ENCODE results near the gene OR4F6. TPM values are rescaled to one million over a fixed set of nuclear protein-coding genes. Genes with fewer than 3 reads are reported as not detected.
"Not testable (repeated sequence)": the region's sequence is repeated elsewhere in the genome, so short reads cannot be mapped to it uniquely, and the experiment has no call there.

Gene OR4F6, protein sequence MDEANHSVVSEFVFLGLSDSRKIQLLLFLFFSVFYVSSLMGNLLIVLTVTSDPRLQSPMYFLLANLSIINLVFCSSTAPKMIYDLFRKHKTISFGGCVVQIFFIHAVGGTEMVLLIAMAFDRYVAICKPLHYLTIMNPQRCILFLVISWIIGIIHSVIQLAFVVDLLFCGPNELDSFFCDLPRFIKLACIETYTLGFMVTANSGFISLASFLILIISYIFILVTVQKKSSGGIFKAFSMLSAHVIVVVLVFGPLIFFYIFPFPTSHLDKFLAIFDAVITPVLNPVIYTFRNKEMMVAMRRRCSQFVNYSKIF
- polyA plus RNA-seq (ENCODE audit: low read depth in 6 of 6), result not detected

DNA sequence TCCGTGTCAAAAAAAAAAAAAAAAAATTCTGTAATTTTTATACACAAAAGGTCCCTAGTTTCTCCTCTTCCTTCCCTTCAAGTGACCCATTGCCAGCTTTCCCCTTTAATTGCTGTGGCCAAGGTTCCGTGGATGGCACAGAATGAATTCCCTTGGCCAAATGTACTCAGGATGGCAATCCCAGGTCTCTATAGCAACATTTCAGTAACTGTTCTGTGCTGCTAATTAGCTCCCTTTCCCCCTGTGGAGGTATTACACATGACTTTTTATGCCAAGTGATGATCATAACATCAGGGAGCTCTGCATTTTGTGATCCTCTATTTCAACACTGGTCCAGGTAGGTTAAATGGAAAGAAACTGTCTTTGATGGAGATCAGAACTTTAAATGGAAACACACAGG is at the start of gene OR4F6:
TSS of gene OR4F6 (plus strand) at position 301 of the 400 bp plus-strand sequence. CDS start 2,211 bp downstream, outside the sequence.
- H3K4me1 Mint-ChIP-seq, result no peaks in the 10 kb centered on the region
- DNase-seq (no peak), ATAC-seq (ENCODE audit: low read depth in 2 of 2) (no peak)
- H3K27me3 Mint-ChIP-seq, result peaks cover 11 to 23% (median 17%) of the 10 kb centered on the region in 3 donors
- H3K4me3 Mint-ChIP-seq, result no peak within 1 kb of the TSS
- H3K36me3 Mint-ChIP-seq, result no peaks in the 10 kb centered on the region
- no peak within 1 kb of the TSS for H3K27ac Mint-ChIP-seq
- peaks cover 0 to 4% (median 0%) of the 10 kb centered on the region in 7 donors for H3K9me3 Mint-ChIP-seq

DNA sequence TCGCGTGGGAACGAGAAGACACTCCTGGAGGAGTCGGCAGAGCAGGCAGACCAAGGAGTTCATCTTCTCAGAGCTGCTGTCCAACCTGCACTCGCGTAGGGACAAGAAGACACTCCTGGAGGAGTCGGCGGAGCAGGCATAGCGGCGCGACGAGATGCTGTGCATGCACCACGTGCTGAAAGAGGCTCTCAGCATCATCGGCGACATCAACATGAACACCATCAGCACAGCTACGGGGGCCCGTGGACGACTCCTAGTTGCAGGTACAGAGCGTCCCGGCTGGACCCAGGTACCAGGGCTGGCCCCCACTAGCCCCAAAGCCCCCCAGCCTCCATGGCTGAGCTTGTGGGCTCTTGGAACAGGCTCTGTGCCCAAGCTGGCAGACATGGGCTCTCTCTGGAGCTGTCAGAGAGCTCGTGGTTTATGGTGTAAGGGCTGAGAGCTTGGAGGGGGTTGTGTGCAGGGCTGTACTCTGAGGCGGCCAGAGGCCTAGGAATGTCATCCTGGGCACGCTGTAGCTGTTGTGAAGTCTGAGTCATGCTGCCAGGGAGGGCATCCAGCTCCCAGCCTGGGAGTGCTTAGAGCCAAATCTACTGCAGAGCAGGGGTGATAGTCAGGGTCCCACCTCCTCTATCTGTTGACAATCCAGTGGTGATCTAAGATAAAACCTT is 38.5 kb upstream of the OR4F6 start:
- not testable (repeated sequence) for H3K27me3 Mint-ChIP-seq; ATAC-seq (ENCODE audit: low read depth in 2 of 2); H3K9me3 Mint-ChIP-seq; H3K4me3 Mint-ChIP-seq; H3K36me3 Mint-ChIP-seq; DNase-seq; H3K4me1 Mint-ChIP-seq
- H3K27ac Mint-ChIP-seq, result peak overlapping the region in 1 of 6 donors; percentile 21

DNA sequence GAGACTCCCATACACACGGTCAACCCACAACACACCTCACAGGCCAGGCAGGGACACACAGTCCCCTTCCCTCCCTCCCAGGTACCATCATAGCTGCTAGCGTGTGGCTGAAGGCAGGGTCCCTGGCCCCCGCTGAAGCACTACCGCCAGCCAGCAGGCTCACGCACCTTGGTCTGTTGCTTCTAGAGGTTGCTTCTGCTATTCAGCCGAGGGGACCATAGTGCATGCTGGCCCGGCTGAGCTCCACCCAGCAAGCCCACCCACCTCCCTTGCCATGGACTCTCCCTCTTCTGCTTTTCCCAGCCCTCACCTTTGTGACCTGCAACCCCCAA is 38.0 kb upstream of the OR4F6 start:
- ATAC-seq (ENCODE audit: low read depth in 2 of 2); DNase-seq; H3K4me1 Mint-ChIP-seq; H3K9me3 Mint-ChIP-seq; H3K36me3 Mint-ChIP-seq; H3K4me3 Mint-ChIP-seq; H3K27me3 Mint-ChIP-seq: not testable (repeated sequence)
- peak overlapping the region in 1 of 6 donors; percentile 21 for H3K27ac Mint-ChIP-seq

DNA sequence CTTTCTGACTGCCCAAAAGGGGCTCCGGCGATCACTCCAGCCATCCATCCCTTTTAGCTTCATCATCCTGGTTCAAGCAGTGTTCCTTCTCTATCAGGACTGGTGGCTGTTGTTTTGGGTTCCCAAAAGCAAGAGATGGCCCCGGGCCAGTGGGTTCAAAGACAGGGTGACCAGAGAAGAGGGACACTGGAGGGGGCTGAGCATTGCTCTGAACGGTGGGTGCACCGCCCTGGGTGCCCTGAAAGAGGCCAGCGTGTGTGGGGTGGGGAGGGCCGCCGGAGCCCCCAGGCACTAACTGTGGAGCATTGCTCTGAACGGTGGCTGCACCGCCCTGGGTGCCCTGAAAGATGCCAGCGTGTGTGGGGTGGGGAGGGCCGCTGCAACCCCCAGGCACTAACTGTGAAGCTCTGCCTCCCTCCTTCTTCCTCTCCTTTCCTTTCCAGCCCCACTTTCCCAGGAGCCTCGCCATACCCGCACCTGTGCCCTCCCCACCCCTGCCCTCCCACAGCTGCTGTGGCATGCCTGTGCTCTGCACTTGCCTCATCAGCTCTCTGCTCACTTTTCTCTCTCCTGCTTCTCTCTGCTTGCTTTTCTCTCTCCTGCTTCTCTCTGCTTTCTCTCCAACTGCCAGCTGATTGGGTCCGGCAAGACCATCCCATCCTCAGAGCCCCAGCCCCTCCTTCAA is 37.4 kb upstream of the OR4F6 start:
- peaks cover 0 to 7% of the 10 kb centered on the region in 2 donors for H3K36me3 Mint-ChIP-seq
- ATAC-seq (ENCODE audit: low read depth in 2 of 2) (no peak), DNase-seq (no peak)
- peaks cover 0 to 2% (median 0%) of the 10 kb centered on the region in 7 donors for H3K9me3 Mint-ChIP-seq
- peaks cover 0 to 4% (median 0%) of the 10 kb centered on the region in 3 donors for H3K4me1 Mint-ChIP-seq
- peak overlapping the region in 1 of 6 donors; percentile 76 for H3K27ac Mint-ChIP-seq
- no peak overlapping the region for H3K4me3 Mint-ChIP-seq
- no peaks in the 10 kb centered on the region for H3K27me3 Mint-ChIP-seq

DNA sequence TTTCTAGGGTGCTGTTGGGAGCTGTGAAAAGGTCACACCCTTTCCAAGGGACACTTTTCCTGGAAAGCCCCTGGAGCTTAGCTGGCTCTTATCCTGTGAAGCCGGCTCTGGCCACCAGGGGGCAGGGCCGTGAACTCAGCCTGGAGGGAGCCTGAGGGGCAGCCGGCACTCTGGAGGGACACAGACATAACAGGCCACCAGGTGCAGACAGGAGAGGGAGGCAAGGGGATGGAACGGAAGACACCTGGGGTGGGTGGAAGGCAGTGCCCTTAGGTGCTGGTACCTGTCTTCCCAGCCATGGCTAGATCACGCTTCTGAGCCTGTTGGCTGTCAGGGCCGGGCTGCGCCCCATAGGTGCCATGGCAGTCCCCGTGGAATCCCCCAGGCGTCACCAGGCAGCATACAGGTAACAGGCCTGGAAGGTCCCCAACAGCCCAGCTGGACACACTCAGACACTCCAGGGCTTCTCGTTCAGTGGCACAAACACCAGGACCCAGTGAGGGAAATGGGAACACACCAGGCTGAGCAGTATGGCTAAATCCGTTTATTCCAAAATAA is 36.1 kb upstream of the OR4F6 start:
- not testable (repeated sequence) for H3K27ac Mint-ChIP-seq; H3K36me3 Mint-ChIP-seq; H3K9me3 Mint-ChIP-seq; H3K4me1 Mint-ChIP-seq; ATAC-seq (ENCODE audit: low read depth in 2 of 2); H3K4me3 Mint-ChIP-seq; DNase-seq; H3K27me3 Mint-ChIP-seq

DNA sequence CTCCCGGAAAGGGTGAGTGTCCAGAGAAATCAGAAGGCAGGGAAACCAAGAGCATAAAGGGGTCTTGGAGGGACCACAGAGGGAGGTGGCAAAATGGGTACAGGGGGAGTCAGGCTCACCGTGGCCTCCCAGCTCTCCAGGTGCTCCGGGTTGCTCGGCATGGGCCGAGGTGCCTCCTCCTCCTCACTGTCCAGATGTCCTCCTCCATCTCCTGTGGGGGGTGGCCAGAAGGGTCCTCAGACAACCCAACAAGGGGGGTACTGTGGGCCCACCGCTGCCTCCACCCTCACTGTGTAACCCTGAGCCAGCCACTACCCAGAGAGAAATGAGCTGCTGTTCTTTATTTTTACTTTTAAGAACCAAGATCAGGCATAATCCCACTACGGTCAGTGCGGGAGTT is 30.4 kb upstream of the OR4F6 start:
- no peak for DNase-seq
- Mint-ChIP-seq H3K27me3 (no peaks in the 10 kb centered on the region), H3K9me3 (no peaks in the 10 kb centered on the region), H3K36me3 (peaks cover 0 to 6% of the 10 kb centered on the region in 2 donors), H3K4me3 (peak overlapping the region in 1 of 8 donors; percentile 12), H3K27ac (no peak overlapping the region), H3K4me1 (peaks cover 0 to 2% (median 0%) of the 10 kb centered on the region in 3 donors)
- ATAC-seq (ENCODE audit: low read depth in 2 of 2), result no peak

DNA sequence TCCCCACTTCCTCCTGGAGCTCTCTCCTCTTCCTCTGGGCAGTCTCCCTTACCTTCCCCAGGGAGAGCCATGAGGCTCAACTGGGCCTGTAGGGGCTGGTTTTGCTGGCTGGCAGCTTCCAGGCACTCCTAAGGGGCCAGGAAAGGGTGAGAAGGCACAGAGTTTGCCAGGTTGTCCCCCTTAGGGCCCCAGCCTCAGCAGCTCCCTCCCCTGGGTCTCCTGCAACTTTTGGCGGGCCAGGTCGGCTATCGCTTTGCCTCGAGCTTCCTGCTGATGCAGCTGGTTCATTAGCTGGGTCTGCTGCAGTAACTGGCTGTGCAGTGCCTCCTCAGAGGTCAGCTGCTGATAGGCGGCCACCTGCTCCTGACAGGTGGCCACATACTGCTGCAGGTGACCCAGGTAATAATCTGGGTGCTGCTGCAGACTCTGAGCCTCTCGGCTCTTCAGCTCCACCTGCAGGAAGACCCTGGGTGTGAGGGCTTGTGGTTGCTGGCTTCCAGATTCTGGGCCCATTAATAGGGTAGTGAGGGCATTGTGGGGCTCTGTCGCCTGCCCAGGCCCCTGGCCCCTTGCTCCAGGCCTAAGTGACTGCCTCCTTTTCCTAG is 29.7 kb upstream of the OR4F6 start:
- H3K27ac Mint-ChIP-seq, result no peak overlapping the region
- peaks cover 0 to 2% (median 0%) of the 10 kb centered on the region in 3 donors for H3K4me1 Mint-ChIP-seq
- no peak for ATAC-seq (ENCODE audit: low read depth in 2 of 2)
- DNase-seq, result no peak
- H3K36me3 Mint-ChIP-seq, result peaks cover 0 to 6% of the 10 kb centered on the region in 2 donors
- peaks cover 0 to under 1% (median 0%) of the 10 kb centered on the region in 3 donors for H3K27me3 Mint-ChIP-seq
- no peaks in the 10 kb centered on the region for H3K9me3 Mint-ChIP-seq
- H3K4me3 Mint-ChIP-seq, result no peak overlapping the region

DNA sequence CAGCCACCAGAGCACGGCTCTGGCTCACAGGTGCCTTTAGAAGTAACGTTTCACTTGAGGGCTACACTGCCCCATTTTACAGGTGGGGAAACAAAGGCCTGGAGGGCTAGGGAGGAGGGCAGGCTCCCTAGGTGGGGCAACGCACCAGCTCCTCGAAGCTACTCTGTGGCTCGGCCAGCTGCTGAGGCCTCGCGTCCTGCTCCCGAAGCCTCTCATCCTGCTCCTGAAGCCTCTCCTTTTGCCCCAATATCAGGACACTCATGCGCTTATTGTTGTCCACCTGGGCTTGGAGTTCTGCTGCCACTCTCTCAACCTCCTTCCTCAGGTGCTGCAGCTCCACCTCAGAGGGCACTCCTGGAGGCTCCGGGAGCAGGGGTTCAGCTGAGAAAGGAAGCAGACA is 28.2 kb upstream of the OR4F6 start:
- H3K27ac Mint-ChIP-seq, result no peak overlapping the region
- H3K27me3 Mint-ChIP-seq, result peaks cover 0 to 16% (median 4%) of the 10 kb centered on the region in 3 donors

DNA sequence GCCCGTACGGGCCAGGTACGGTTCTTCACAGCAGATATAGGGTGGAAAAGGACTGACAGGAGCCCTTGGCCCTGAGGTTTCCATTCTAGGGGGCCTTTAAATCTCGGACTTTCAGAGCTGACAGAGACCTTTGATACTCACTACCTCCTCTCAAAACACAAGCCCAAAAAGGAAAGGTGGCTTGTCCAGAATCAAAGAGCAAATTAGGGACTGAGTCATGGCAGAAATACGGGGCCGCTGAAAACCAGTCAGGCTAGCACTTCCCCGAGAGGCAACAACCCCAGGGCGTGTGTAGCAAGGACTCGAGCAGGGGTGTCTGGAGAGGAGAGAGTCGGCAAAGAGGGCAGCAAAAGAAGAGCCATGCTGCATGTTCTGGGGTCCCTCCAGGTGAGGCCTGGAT is 24.7 kb upstream of the OR4F6 start:
- Mint-ChIP-seq H3K27me3 (peaks cover 0 to 28% (median 16%) of the 10 kb centered on the region in 3 donors), H3K27ac (peak overlapping the region in 1 of 6 donors; percentile 26)
- H3K36me3 Mint-ChIP-seq; H3K4me3 Mint-ChIP-seq; DNase-seq; H3K9me3 Mint-ChIP-seq; ATAC-seq (ENCODE audit: low read depth in 2 of 2); H3K4me1 Mint-ChIP-seq: not testable (repeated sequence)

More for the DNA sequence above, 28.2 kb upstream of the OR4F6 start:
- DNase-seq (no peak), ATAC-seq (ENCODE audit: low read depth in 2 of 2) (no peak)
- peaks cover 0 to 4% (median 2%) of the 10 kb centered on the region in 3 donors for H3K4me1 Mint-ChIP-seq
- no peaks in the 10 kb centered on the region for H3K9me3 Mint-ChIP-seq
- no peak overlapping the region for H3K4me3 Mint-ChIP-seq
- peaks cover 0 to 6% of the 10 kb centered on the region in 2 donors for H3K36me3 Mint-ChIP-seq

DNA sequence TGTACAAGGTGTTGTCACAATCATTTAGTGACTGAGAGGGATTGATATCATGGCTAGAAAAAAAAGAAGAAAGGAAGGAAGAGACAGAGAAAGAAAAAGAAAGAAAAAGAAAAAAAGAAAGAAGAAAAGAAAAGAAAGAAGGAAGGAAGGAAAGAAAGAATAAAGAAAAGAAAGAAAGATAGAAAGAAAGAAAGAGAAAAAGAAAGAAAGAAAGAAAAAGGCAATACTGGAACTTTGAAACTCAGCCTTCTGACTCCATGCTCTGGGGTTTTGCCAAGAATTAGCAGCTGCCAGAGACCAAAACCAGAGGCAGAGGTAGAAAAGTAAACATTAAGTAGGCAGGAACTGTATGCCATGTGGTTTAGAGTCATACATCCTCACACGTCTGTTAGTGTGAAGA is 23.1 kb upstream of the OR4F6 start:
- not testable (repeated sequence) for H3K4me3 Mint-ChIP-seq; H3K36me3 Mint-ChIP-seq; H3K4me1 Mint-ChIP-seq; H3K9me3 Mint-ChIP-seq; ATAC-seq (ENCODE audit: low read depth in 2 of 2); DNase-seq
- Mint-ChIP-seq H3K27me3 (peaks cover 0 to 39% (median 25%) of the 10 kb centered on the region in 3 donors), H3K27ac (peak overlapping the region in 1 of 6 donors; percentile 92)

DNA sequence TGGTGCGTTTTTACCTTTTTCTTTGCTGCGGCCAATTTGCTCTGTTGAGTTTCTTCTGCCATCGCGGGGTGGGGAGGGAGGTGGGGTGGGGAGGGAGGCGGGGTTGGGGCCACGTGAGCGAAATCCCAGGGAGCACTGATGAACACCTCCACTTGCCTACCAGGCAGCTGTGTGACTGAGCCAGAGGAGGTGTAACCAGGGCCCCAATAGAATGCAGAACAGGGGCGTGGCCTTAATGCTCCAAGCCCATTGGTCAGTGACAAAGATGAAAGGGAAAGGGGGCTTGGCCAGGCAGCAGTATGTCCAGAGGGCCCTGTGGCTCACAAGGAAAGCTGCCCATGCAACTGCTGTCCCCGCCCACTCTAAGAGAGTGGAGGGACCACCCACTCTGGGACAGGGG is 21.4 kb upstream of the OR4F6 start:
- DNase-seq (no peak), ATAC-seq (ENCODE audit: low read depth in 2 of 2) (no peak)
- H3K4me1 Mint-ChIP-seq, result peaks cover 0 to 4% (median 0%) of the 10 kb centered on the region in 3 donors
- H3K9me3 Mint-ChIP-seq, result no peaks in the 10 kb centered on the region
- no peak overlapping the region for H3K27ac Mint-ChIP-seq
- H3K27me3 Mint-ChIP-seq, result peaks cover 0 to 44% (median 31%) of the 10 kb centered on the region in 3 donors
- no peak overlapping the region for H3K4me3 Mint-ChIP-seq
- no peaks in the 10 kb centered on the region for H3K36me3 Mint-ChIP-seq

DNA sequence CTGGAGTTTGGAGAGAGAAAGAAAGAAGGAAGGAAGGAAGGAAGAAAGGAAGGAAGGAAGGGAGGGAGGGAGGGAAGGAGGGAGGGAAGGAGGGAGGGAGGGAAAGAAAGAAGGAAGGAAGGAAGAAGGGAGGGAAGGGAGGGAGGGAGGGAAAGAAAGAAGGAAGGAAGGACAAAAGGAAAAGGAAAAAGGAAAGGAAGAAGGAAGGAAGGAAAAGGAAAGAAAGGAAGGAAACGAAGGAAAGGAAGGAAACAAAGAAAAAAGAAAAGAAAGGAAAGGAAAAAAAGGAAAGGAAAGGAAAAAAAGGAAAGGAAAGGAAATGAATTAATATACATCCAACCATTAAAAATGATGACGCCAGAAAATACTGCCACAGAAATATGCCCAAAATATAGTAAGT is 18.7 kb upstream of the OR4F6 start:
- Mint-ChIP-seq H3K4me1 (no peaks in the 10 kb centered on the region), H3K27me3 (peaks cover 0 to 33% (median 31%) of the 10 kb centered on the region in 3 donors), H3K4me3 (no peak overlapping the region), H3K9me3 (no peaks in the 10 kb centered on the region), H3K27ac (no peak overlapping the region), H3K36me3 (no peaks in the 10 kb centered on the region)
- DNase-seq (no peak), ATAC-seq (ENCODE audit: low read depth in 2 of 2) (no peak)

DNA sequence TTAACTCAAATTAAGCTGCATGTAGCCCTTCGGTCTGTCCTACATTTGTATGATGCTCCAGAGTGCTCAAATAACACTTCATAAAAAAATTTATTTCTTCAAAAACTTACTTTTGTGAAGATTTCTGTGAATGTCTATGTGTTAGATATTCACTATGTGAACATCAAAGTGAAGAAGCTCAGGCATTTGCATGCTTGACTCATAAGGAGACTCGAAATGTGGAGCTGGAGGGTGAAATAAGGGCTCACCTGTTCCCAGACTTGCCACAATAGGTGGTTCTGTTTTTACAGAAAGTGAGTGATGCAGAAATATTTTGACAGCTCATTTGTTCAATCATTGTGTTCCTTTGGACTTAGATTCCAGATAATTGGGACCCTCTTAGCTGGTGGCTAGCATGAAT is 16.9 kb upstream of the OR4F6 start:
- ATAC-seq (ENCODE audit: low read depth in 2 of 2); H3K4me3 Mint-ChIP-seq; H3K27ac Mint-ChIP-seq; H3K9me3 Mint-ChIP-seq; DNase-seq; H3K36me3 Mint-ChIP-seq; H3K4me1 Mint-ChIP-seq: not testable (repeated sequence)
- H3K27me3 Mint-ChIP-seq, result peaks cover 4 to 15% (median 15%) of the 10 kb centered on the region in 3 donors
